RKO (cell line): ENCODE measurements around the gene PEX13.

Experiments used
- DNase-seq: peaks from one replicate; pipeline ENCODE4 v3.0.0-alpha.2; 2016; ENCODE audit warnings: low spot score

Gene PEX13

DNA sequence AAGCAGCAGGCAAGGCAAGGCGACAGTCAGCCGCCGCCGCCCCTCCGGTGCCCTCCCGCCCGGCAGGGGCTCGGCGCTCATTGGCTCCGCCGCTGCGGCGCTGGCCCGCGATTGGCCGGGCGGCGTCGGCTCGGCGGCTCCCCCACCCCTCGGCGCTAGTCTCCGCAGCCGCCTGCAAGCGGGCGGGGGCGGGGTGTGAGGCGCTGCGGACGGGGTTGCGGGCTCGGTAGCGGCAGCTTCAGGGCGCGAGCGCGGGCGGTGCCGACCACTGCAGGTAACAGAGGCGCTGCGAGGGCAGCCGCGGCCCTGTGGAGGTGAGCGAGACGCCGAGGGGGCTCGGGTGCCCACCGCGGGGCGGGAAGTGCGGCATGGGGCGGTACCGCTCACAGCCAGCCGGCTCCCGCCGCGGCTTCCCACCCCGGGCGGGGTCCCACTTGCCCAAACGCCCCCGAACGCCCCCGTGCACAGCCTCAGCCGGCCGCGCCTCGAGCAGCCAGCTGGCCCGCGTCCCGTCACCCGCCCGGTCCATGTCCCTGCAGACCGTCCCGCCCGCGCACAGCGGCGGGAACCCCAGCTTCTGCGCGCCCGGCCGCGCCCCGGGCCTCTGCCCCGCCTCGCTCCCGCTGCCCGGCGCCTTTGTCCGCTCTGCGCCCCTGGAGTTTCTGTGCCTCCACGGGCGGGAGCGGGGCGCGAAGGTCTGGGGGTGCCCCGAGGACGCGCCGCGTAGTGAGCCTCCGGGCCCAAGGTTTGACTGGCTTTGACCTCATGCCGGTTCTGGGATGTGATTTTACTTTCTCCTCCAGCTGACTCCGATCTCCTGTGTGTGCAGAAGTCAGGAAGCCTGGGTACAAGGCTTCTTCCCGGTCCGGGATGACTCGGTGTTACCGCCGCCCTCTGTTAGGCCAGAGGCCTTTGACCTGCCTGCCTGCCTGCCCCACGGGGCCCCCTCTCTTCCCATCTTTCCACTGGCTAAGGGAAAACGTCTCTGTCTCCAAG, 48.5 kb downstream of the PEX13 start, which contains the start of gene SANBR:
SANBR (plus strand) TSS at position 158 of the 996 bp plus-strand sequence. CDS start 4,480 bp downstream, outside the sequence.
- DNase-seq: peak; percentile 87

DNA sequence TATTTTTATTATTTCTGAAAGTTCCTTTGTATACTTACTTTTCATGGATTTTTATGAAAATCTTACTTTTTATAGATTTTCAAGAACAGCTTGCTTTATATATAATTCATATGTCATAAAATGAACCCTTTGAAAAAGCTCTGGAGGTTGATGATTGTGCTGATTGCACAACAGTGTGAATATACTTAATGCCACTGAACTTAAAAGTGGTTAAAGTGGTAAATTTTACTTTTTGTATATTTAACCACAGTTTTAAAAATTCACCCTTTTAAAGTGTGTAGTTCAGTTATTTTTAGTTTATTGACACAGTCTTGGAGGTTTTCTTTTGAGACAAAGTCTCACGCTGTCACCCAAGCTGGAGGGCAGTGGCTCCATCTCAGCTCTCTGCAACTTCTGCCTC, 56.6 kb downstream of the PEX13 start:
- no peak for DNase-seq

DNA sequence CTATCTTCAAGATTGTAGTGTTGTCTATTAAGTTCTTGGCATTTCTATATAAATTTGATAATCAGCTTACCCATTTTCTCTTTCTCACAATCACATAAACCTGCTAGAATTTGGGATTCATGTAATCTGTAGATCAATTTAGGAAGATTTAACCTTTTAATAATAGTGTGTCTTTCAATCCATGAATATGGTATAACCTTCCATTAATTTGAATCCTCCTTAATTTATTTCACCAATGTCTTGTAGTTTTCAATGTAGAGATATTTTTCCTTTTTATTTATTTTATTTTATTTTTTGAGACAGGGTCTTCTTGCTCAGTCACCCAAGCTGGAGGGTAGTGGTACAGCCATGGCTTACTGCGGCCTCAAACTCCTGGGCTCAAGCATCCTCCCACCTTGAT, 68.4 kb downstream of the PEX13 start:
- no peak for DNase-seq

DNA sequence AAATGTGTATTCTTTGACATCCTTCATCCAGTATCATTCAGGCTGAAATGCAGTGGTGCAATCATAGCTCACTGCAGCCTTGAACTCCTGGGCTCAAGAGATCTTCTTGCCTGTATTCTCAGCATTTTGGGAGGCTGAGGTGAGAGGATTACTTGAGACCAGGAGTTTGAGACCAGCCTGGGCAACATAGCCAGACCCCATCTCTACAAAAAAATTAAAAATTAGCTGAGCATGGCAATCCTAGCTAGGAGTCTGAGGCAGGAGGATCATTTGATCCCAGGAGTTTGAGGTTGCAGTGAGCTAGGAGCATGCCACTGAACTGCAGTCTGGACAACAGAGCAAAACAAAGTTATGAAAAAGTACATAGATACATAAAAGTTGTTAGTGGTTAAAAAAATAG, 72.3 kb downstream of the PEX13 start:
- no peak for DNase-seq

DNA sequence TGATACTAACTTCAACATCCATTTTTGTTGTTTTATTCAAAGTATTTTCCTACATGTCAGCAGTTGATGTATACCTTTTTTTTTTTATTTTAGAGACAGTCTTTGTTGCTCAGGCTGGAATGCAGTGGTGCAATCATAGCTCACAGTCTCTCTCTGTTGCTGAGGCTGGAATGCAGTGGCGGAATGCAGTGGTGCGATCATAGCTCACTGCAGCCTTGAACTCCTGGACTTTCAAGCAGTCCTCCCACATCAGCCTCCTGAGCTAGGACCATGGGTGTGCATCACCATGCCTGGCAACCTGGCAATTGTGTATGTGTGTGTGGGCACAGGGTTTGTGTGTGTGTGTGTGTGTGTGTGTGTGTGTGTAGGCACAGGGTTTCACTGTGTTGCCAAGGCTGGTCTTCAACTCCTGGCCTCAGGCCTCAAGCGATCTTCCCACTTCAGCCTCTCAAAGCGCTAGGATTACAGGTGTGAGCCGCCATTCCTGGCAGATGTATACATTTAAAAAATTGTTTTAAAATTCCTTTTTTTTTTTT, 72.9 kb downstream of the PEX13 start:
- DNase-seq: no peak

DNA sequence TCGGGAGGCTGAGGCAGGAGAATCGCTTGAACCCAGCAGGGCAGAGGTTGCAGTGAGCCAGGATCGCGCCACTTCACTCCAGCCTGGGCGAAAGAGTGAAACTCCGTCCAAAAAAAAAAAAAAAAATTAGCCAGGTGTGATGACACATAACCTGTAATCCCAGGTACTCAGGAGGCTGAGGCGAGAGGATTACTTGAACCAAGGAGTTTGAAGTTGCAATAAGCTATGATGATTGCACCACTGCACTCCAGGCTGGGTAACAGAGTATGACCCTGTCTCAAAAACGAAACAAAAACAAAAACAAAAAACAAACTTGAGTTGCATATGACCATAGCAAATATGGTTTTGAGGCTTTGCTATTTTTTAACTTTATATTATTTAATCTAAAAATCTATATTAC, 74.0 kb downstream of the PEX13 start:
- DNase-seq: no peak

DNA sequence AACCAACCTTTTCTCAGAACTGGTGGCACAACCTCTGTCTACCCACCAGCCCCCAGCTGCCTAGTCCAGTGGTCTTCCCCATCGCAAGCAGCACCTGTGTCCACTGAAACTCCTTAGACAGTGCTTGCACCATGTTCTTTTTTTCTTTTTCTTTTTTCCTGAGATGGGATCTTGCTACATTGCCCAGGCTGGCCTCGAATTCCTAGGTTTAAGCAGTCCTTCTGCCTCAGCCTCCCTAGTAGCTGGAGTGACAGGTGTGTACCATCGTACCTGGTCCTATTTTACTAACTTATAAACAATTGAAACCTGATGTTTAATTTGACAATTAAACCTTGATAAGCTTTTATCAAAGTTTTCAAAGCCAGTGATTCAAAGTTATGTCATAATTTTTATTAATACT, 78.9 kb downstream of the PEX13 start:
- DNase-seq: no peak

DNA sequence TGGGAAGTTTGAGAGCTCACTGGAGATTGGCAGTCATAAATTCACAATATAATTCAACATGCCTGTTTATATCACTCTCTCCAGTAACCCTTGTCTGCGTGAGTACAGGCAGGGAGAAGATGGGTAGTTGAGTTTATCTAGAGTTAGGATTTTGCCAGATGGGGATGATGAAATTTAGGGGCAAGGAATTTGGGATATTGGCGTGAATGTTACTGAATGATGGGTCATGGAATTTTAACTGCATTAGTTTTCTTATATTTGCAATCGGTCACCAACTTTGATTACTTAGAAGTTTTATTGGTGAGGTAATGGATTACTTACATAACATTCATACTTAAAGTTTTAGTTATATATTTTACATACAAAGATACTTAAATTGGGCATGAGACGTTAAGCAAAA, 83.3 kb downstream of the PEX13 start:
- no peak for DNase-seq
